Calu3 (cell line): ENCODE results near the gene NLGN1. TPM values are rescaled to one million over a fixed set of nuclear protein-coding genes. Genes with fewer than 3 reads are reported as not detected.

ENCODE experiments used
- BruUV-seq: library from RNA; stranded (reverse); fragments of 400-500 nt; replicated peaks from 2 replicates; lab custom pipeline; 2021; lab: Mats Ljungman, UMichigan
- CTCF ChIA-PET: fragments of 300-600 bp; sonication (Branson Sonifier 250); formaldehyde crosslinking; loops from one replicate; lab custom pipeline; 2022; ENCODE audit warnings: antibody characterized with exemption; lab: Charles Lee
- DNase-seq: peaks from one replicate; pipeline ENCODE4 v3.0.0; 2022
- H3K27ac Mint-ChIP-seq: one replicate; pipeline ENCODE4 v1.8.0; 2022; ENCODE audit warnings: mixed read lengths; ENCODE audit not compliant: unreplicated experiment
- H3K27me3 Mint-ChIP-seq: one replicate; pipeline ENCODE4 v1.8.0; 2022; ENCODE audit warnings: mixed read lengths; ENCODE audit not compliant: unreplicated experiment
- H3K36me3 Mint-ChIP-seq: one replicate; pipeline ENCODE4 v1.8.0; 2022; ENCODE audit warnings: mild to moderate bottlenecking, moderate library complexity, mixed read lengths; ENCODE audit not compliant: insufficient read depth, unreplicated experiment
- H3K4me1 Mint-ChIP-seq: one replicate; pipeline ENCODE4 v1.8.0; 2022; ENCODE audit warnings: mild to moderate bottlenecking, low read depth, mixed read lengths; ENCODE audit not compliant: unreplicated experiment
- H3K4me3 Mint-ChIP-seq: one replicate; pipeline ENCODE4 v1.8.0; 2022; ENCODE audit warnings: mild to moderate bottlenecking, low read depth, moderate library complexity, mixed read lengths; ENCODE audit not compliant: unreplicated experiment
- H3K9me3 Mint-ChIP-seq: one replicate; pipeline ENCODE4 v1.8.0; 2022; ENCODE audit warnings: low read depth, mixed read lengths; ENCODE audit not compliant: unreplicated experiment
- CTCF ChIP-seq: fragments of 200-600 bp; IDR thresholded peaks from one replicate; pipeline ENCODE4 v1.8.0; 2022; ENCODE audit warnings: antibody characterized with exemption; ENCODE audit not compliant: unreplicated experiment
- intact Hi-C: fragments of 100-400 bp; cut with micrococcal nuclease; formaldehyde crosslinking; loops from one replicate; pipeline ENCODE4 v1.10.0; 2022; ENCODE audit not compliant: unreplicated experiment
- total RNA-seq: library from RNA; stranded (reverse); gene quantifications from 2 replicates; pipeline ENCODE4 v1.2.3, GENCODE V29; 2022

The NLGN1 gene
- total RNA-seq, 1 experiment from 2014 or later, result 2.6 TPM

GRCh38 chr3:173744895-173745294 lies 347.4 kb downstream of the NLGN1 start:
- Mint-ChIP-seq H3K36me3 (no peaks in the 10 kb centered on the region), H3K27ac (no peak overlapping the region), H3K4me3 (no peak overlapping the region), H3K4me1 (peaks cover 24% of the 10 kb centered on the region), H3K27me3 (no peaks in the 10 kb centered on the region), H3K9me3 (no peaks in the 10 kb centered on the region)
- intact Hi-C loops, result no loop called here
- BruUV-seq, result no TSS peak
- CTCF ChIA-PET, result no interaction called here
- TF ChIP-seq CTCF, result no peak
- no peak for DNase-seq

- H3K36me3 Mint-ChIP-seq, result no peaks in the 10 kb centered on the region
- no peak for DNase-seq
- no peaks in the 10 kb centered on the region for H3K9me3 Mint-ChIP-seq
- no peak for TF ChIP-seq CTCF
- no peak overlapping the region for H3K27ac Mint-ChIP-seq
- CTCF ChIA-PET, result no interaction called here
- no TSS peak for BruUV-seq
- H3K4me1 Mint-ChIP-seq, result peaks cover 30% of the 10 kb centered on the region
- no peaks in the 10 kb centered on the region for H3K27me3 Mint-ChIP-seq
- intact Hi-C loops, result no loop called here
- H3K4me3 Mint-ChIP-seq, result no peak overlapping the region
Observed at GRCh38 chr3:173745952-173746682, 348.6 kb downstream of the NLGN1 start.

DNA sequence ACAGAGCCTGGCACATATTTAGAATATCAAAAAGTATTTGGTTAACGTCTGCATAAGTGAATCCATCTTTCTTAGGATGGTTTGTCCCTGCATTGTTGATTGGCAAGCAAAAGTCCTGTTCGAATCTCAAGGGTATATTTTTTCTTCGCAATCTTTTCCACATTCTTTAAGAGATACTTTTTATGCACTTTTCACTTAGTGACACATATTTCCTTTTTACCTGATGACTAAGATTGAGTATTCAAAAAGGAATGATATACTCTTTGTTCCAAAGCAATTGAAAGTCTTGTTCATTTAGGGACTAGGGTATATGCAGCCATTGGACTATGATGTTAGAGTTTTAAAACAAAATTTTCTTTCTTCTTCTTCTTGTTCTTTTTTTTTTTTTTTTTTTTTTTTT lies 349.9 kb downstream of the NLGN1 start:
- no peak overlapping the region for H3K27ac Mint-ChIP-seq
- BruUV-seq, result no TSS peak
- H3K4me3 Mint-ChIP-seq, result no peak overlapping the region
- no peaks in the 10 kb centered on the region for H3K36me3 Mint-ChIP-seq
- no peaks in the 10 kb centered on the region for H3K27me3 Mint-ChIP-seq
- CTCF ChIA-PET, result no interaction called here
- no peak for DNase-seq
- no peak for TF ChIP-seq CTCF
- intact Hi-C loops, result no loop called here
- H3K4me1 Mint-ChIP-seq, result peaks cover 30% of the 10 kb centered on the region
- no peaks in the 10 kb centered on the region for H3K9me3 Mint-ChIP-seq

- Mint-ChIP-seq H3K4me1 (peaks cover 30% of the 10 kb centered on the region), H3K4me3 (no peak overlapping the region), H3K27me3 (no peaks in the 10 kb centered on the region), H3K36me3 (no peaks in the 10 kb centered on the region), H3K27ac (no peak overlapping the region), H3K9me3 (no peaks in the 10 kb centered on the region)
- intact Hi-C loops, result no loop called here
- CTCF ChIA-PET, result no interaction called here
- BruUV-seq, result no TSS peak
- TF ChIP-seq CTCF, result no peak
- no peak for DNase-seq
Observed at GRCh38 chr3:173748105-173748504, 350.6 kb downstream of the NLGN1 start.
